KMS-11 (cell line): ENCODE data around the gene MRE11.

Experiments used
- H2AFZ ChIP-seq: fragments of 200-600 bp; sonication (generic); 2 replicates; pipeline ENCODE4 v1.6.1; 2016; ENCODE audit warnings: antibody characterized with exemption, mixed run types, low read depth
- H3K27ac ChIP-seq: fragments of 200-600 bp; sonication (generic); 2 replicates; pipeline ENCODE4 v1.6.1; 2016; ENCODE audit warnings: mild to moderate bottlenecking, mixed run types
- H3K27me3 ChIP-seq: fragments of 200-600 bp; sonication (generic); 2 replicates; pipeline ENCODE4 v1.6.1; 2017; ENCODE audit warnings: mild to moderate bottlenecking, low read depth, mixed run types, moderate library complexity; ENCODE audit not compliant: insufficient read depth
- H3K36me3 ChIP-seq: fragments of 200-600 bp; sonication (generic); 2 replicates; pipeline ENCODE4 v1.6.1; 2017; ENCODE audit warnings: mild to moderate bottlenecking, mixed run types; ENCODE audit not compliant: insufficient read depth
- H3K4me1 ChIP-seq: fragments of 200-600 bp; sonication (generic); 2 replicates; pipeline ENCODE4 v1.6.1; 2016; ENCODE audit warnings: mild to moderate bottlenecking, low read depth, mixed run types; ENCODE audit not compliant: poor library complexity, severe bottlenecking
- H3K4me2 ChIP-seq: fragments of 200-600 bp; sonication (generic); 2 replicates; pipeline ENCODE4 v1.7.0; 2016; ENCODE audit warnings: mild to moderate bottlenecking, mixed run types
- H3K4me3 ChIP-seq: fragments of 200-600 bp; sonication (generic); IDR thresholded peaks from 2 replicates; pipeline ENCODE4 v1.6.1; 2017; ENCODE audit warnings: low read depth, low read length, mixed read lengths; ENCODE audit not compliant: insufficient read depth
- H3K79me2 ChIP-seq: fragments of 200-600 bp; sonication (generic); 2 replicates; pipeline ENCODE4 v1.6.1; 2016; ENCODE audit warnings: low read depth, mixed run types; ENCODE audit not compliant: insufficient read depth
- H3K9ac ChIP-seq: fragments of 200-600 bp; sonication (generic); 2 replicates; pipeline ENCODE4 v1.6.1; 2016; ENCODE audit warnings: mild to moderate bottlenecking, mixed run types
- H4K20me1 ChIP-seq: fragments of 200-600 bp; sonication (generic); 2 replicates; pipeline ENCODE4 v1.6.1; 2016; ENCODE audit warnings: mild to moderate bottlenecking, mixed run types; ENCODE audit not compliant: insufficient read depth
- CTCF ChIP-seq: fragments of 200-600 bp; sonication (generic); conservative IDR thresholded peaks from 2 replicates; pipeline ENCODE4 v1.6.1; 2017; ENCODE audit warnings: low read depth, mild to moderate bottlenecking, antibody characterized with exemption, low read length, moderate library complexity, mixed read lengths

The MRE11 gene

GRCh38 chr11:94401773-94402265 is 91.8 kb downstream of the MRE11 start:
- Histone ChIP-seq H3K4me3 (no peak overlapping the region), H3K36me3 (no peaks in the 10 kb centered on the region), H3K4me1 (no peaks in the 10 kb centered on the region), H3K9ac (no peak overlapping the region), H4K20me1 (no peaks in the 10 kb centered on the region), H3K27ac (no peak overlapping the region), H2AFZ (no peak overlapping the region), H3K4me2 (no peak overlapping the region), H3K79me2 (no peaks in the 10 kb centered on the region), H3K27me3 (no peaks in the 10 kb centered on the region)
- no peak for TF ChIP-seq CTCF

- Histone ChIP-seq H3K4me1 (no peaks in the 10 kb centered on the region), H4K20me1 (no peaks in the 10 kb centered on the region), H3K27me3 (no peaks in the 10 kb centered on the region), H3K79me2 (no peaks in the 10 kb centered on the region), H3K27ac (no peak within 1 kb of the TSS), H2AFZ (no peak within 1 kb of the TSS), H3K4me3 (no peak within 1 kb of the TSS), H3K36me3 (no peaks in the 10 kb centered on the region), H3K9ac (no peak within 1 kb of the TSS), H3K4me2 (no peak within 1 kb of the TSS)
- TF ChIP-seq CTCF, result no peak
Measured at GRCh38 chr11:94400839-94401772, 92.5 kb downstream of the MRE11 start, which contains the start of gene GPR83. Gene GPR83 (minus strand): TSS chr11:94401419. CDS start chr11:94401247, 172 bp downstream.

GRCh38 chr11:94400457-94400838 is 93.2 kb downstream of the MRE11 start:
- TF ChIP-seq CTCF, result no peak
- no peaks in the 10 kb centered on the region for H3K27me3 ChIP-seq
- no peak overlapping the region for H3K9ac ChIP-seq
- no peaks in the 10 kb centered on the region for H3K36me3 ChIP-seq
- no peaks in the 10 kb centered on the region for H3K79me2 ChIP-seq
- no peaks in the 10 kb centered on the region for H4K20me1 ChIP-seq
- H2AFZ ChIP-seq, result no peak overlapping the region
- no peak overlapping the region for H3K27ac ChIP-seq
- H3K4me1 ChIP-seq, result no peaks in the 10 kb centered on the region
- H3K4me3 ChIP-seq, result no peak overlapping the region
- H3K4me2 ChIP-seq, result no peak overlapping the region

- Histone ChIP-seq H3K27ac (no peak overlapping the region), H3K4me2 (no peak overlapping the region), H2AFZ (no peak overlapping the region), H3K4me1 (no peaks in the 10 kb centered on the region), H3K79me2 (no peaks in the 10 kb centered on the region), H3K36me3 (no peaks in the 10 kb centered on the region), H3K27me3 (no peaks in the 10 kb centered on the region), H3K4me3 (no peak overlapping the region), H3K9ac (no peak overlapping the region), H4K20me1 (no peaks in the 10 kb centered on the region)
- no peak for TF ChIP-seq CTCF
Measured at GRCh38 chr11:94400050-94400449, 93.6 kb downstream of the MRE11 start.
